Measurements from ENCODE around the gene PTCD2. TPM values are rescaled to one million over a fixed set of nuclear protein-coding genes. Genes with fewer than 3 reads are reported as not detected.
"Not testable (repeated sequence)": the region's sequence is repeated elsewhere in the genome, so short reads cannot be mapped to it uniquely, and the experiment has no call there.

The PTCD2 gene
- total RNA-seq, 4 donors from 2014 or later = 6.3 to 17.4 (median 11.8) TPM

GRCh38 chr5:72397836-72398235 lies 77.7 kb downstream of the PTCD2 start:
- Histone ChIP-seq H3K9me3 (peaks cover 0 to 15% (median 0%) of the 10 kb centered on the region in 4 donors), H3K27ac (no peak overlapping the region), H3K27me3 (no peaks in the 10 kb centered on the region), H3K36me3 (no peaks in the 10 kb centered on the region), H3K4me3 (no peak overlapping the region), H3K4me1 (peaks cover 0 to 10% (median 3%) of the 10 kb centered on the region in 4 donors)
- 55 to 65% methylated on average over 6 of the region's 6 CpGs for WGBS, 2 donors
- TF ChIP-seq POLR2A (IDR thresholded peaks at IDR 0.05) (no peak), CTCF (IDR thresholded peaks at IDR 0.05) (no peak), EP300 (IDR thresholded peaks at IDR 0.05) (no peak)
- DNase-seq (ENCODE audit: low spot score in 2 of 2) = no peak

- no peak overlapping the region for H3K27ac ChIP-seq
- no peak for DNase-seq (ENCODE audit: low spot score in 2 of 2)
- H3K36me3 ChIP-seq = no peaks in the 10 kb centered on the region
- no peak overlapping the region for H3K4me3 ChIP-seq
- no peak for TF ChIP-seq POLR2A (IDR thresholded peaks at IDR 0.05)
- TF ChIP-seq CTCF (IDR thresholded peaks at IDR 0.05) = no peak
- TF ChIP-seq EP300 (IDR thresholded peaks at IDR 0.05) = no peak
- no peaks in the 10 kb centered on the region for H3K27me3 ChIP-seq
- WGBS, 2 donors = 55 to 100% methylated on average over 1 of the region's 1 CpG
- peaks cover 0 to 15% (median 0%) of the 10 kb centered on the region in 4 donors for H3K9me3 ChIP-seq
- H3K4me1 ChIP-seq = peaks cover 0 to 16% (median 3%) of the 10 kb centered on the region in 4 donors
Observed at GRCh38 chr5:72400950-72401349, 80.8 kb downstream of the PTCD2 start.

- H3K9me3 ChIP-seq = peaks cover 0 to 15% (median 0%) of the 10 kb centered on the region in 4 donors
- peaks cover 0 to 16% (median 3%) of the 10 kb centered on the region in 4 donors for H3K4me1 ChIP-seq
- TF ChIP-seq CTCF (IDR thresholded peaks at IDR 0.05) (no peak), POLR2A (IDR thresholded peaks at IDR 0.05) (no peak), EP300 (IDR thresholded peaks at IDR 0.05) (no peak)
- DNase-seq (ENCODE audit: low spot score in 2 of 2) = no peak
- peak overlapping the region; percentile 11 to 73 (median 49) for H3K27ac ChIP-seq
- 46 to 52% methylated on average over 2 of the region's 2 CpGs for WGBS, 2 donors
- H3K27me3 ChIP-seq = no peaks in the 10 kb centered on the region
- no peaks in the 10 kb centered on the region for H3K36me3 ChIP-seq
- no peak overlapping the region for H3K4me3 ChIP-seq
Observed at GRCh38 chr5:72402381-72402890, 82.3 kb downstream of the PTCD2 start.

GRCh38 chr5:72402959-72403628 lies 82.9 kb downstream of the PTCD2 start:
- Histone ChIP-seq H3K4me3 (no peak overlapping the region), H3K27ac (peak overlapping the region; percentile 11 to 73 (median 49)), H3K27me3 (no peaks in the 10 kb centered on the region), H3K4me1 (peaks cover 0 to 16% (median 3%) of the 10 kb centered on the region in 4 donors), H3K36me3 (no peaks in the 10 kb centered on the region), H3K9me3 (peaks cover 0 to 15% (median 0%) of the 10 kb centered on the region in 4 donors)
- 62 to 63% methylated on average over 4 of the region's 4 CpGs for WGBS, 2 donors
- peak in 1 of 2 donors; percentile 42 for DNase-seq (ENCODE audit: low spot score in 2 of 2)
- peak in 1 of 5 experiments; percentile 10 for TF ChIP-seq CTCF (IDR thresholded peaks at IDR 0.05)
- TF ChIP-seq POLR2A (IDR thresholded peaks at IDR 0.05) = no peak
- TF ChIP-seq EP300 (IDR thresholded peaks at IDR 0.05) = no peak

GRCh38 chr5:72404771-72405170 lies 84.6 kb downstream of the PTCD2 start:
- peaks cover 0 to 15% (median 0%) of the 10 kb centered on the region in 4 donors for H3K9me3 ChIP-seq
- 95 to 97% methylated on average over 3 of the region's 3 CpGs for WGBS, 2 donors
- not testable (repeated sequence) for H3K27ac ChIP-seq; H3K36me3 ChIP-seq; DNase-seq (ENCODE audit: low spot score in 2 of 2); H3K4me3 ChIP-seq; H3K27me3 ChIP-seq
- peaks cover 0 to 16% (median 0%) of the 10 kb centered on the region in 4 donors for H3K4me1 ChIP-seq

Measured in tibial nerve (tissue), 4 donors.